HepG2 (cell line): Measurements from ENCODE around the gene C6orf136.

Experiments
- MED8 ChIP-seq: sonication (generic); formaldehyde crosslinking; IDR thresholded peaks from 2 replicates; pipeline ENCODE4 v1.8.1; 2023; ENCODE audit warnings: mild to moderate bottlenecking, missing genetic modification reagents; ENCODE audit not compliant: insufficient replicate concordance
- ZBTB42 ChIP-seq: sonication (generic); formaldehyde crosslinking; IDR thresholded peaks from 2 replicates; pipeline ENCODE4 v1.5.0; 2020; ENCODE audit warnings: mild to moderate bottlenecking, missing genetic modification reagents

GRCh38 chr6:30664994-30665767, 18.2 kb downstream of the C6orf136 start:
- TF ChIP-seq ZBTB42 (CRISPR knock-in tag) (no peak), MED8 (no peak)
